RCC 7860 (cell line): ENCODE measurements around the gene RAB11FIP2.
"Not testable (repeated sequence)": the region's sequence is repeated elsewhere in the genome, so short reads cannot be mapped to it uniquely, and the experiment has no call there.

Experiments
- DNase-seq: peaks from one replicate; pipeline ENCODE4 v3.0.0-alpha.2; 2015; ENCODE audit warnings: low spot score
- FAIRE-seq: peaks from 2 replicates; lab custom pipeline; 2012; peaks lifted over from hg19 to GRCh38; lab: Jason Lieb, UNC

The RAB11FIP2 gene

GRCh38 chr10:118046395-118047156 is at the start of gene RAB11FIP2:
Gene RAB11FIP2, minus strand, starts transcription at chr10:118046941. Its CDS starts 778 bp downstream, at chr10:118046163.
- FAIRE-seq = no peak
- peak; percentile 80 for DNase-seq

GRCh38 chr10:118096022-118096421 is 49.3 kb upstream of the RAB11FIP2 start:
- FAIRE-seq = no peak
- DNase-seq = no peak

- DNase-seq = no peak
- FAIRE-seq = no peak
Observed at GRCh38 chr10:118092209-118092608, 45.5 kb upstream of the RAB11FIP2 start.

- FAIRE-seq = no peak
- no peak for DNase-seq
Observed at GRCh38 chr10:118080817-118081216, 34.1 kb upstream of the RAB11FIP2 start.

- no peak for DNase-seq
Observed at GRCh38 chr10:118076705-118077104, 30.0 kb upstream of the RAB11FIP2 start.

GRCh38 chr10:118072840-118073239 is 26.1 kb upstream of the RAB11FIP2 start:
- DNase-seq (no peak), FAIRE-seq (no peak)

More at GRCh38 chr10:118076705-118077104, 30.0 kb upstream of the RAB11FIP2 start:
- no peak for FAIRE-seq

- not testable (repeated sequence) for FAIRE-seq, DNase-seq
Observed at GRCh38 chr10:118067389-118067788, 20.6 kb upstream of the RAB11FIP2 start.

GRCh38 chr10:118062798-118063238 is 16.1 kb upstream of the RAB11FIP2 start:
- DNase-seq (no peak), FAIRE-seq (no peak)

GRCh38 chr10:118058371-118058770 is 11.6 kb upstream of the RAB11FIP2 start:
- no peak for FAIRE-seq

GRCh38 chr10:118057361-118057760 is 10.6 kb upstream of the RAB11FIP2 start:
- no peak for FAIRE-seq
- DNase-seq = no peak

More at GRCh38 chr10:118058371-118058770, 11.6 kb upstream of the RAB11FIP2 start:
- DNase-seq = no peak

GRCh38 chr10:118054383-118054782 is 7.6 kb upstream of the RAB11FIP2 start:
- no peak for FAIRE-seq
- no peak for DNase-seq

- FAIRE-seq (no peak), DNase-seq (no peak)
Observed at GRCh38 chr10:118052816-118053215, 6.1 kb upstream of the RAB11FIP2 start.

- FAIRE-seq = no peak
- no peak for DNase-seq
Observed at GRCh38 chr10:118047880-118048279, 1.1 kb upstream of the RAB11FIP2 start.

- DNase-seq = no peak
- FAIRE-seq = no peak
Observed at GRCh38 chr10:118047157-118047719, 497 bp upstream of the RAB11FIP2 start.

- FAIRE-seq = peak; percentile 22
- peak; percentile 37 for DNase-seq
Observed at GRCh38 chr10:118045837-118046394, 825 bp downstream of the RAB11FIP2 start.

- peak; percentile 8 for FAIRE-seq
- DNase-seq = no peak
Observed at GRCh38 chr10:118045158-118045836, 1.4 kb downstream of the RAB11FIP2 start.

- FAIRE-seq (no peak), DNase-seq (no peak)
Observed at GRCh38 chr10:118042827-118043242, 3.9 kb downstream of the RAB11FIP2 start.

- FAIRE-seq = no peak
- DNase-seq = no peak
Observed at GRCh38 chr10:118042336-118042735, 4.4 kb downstream of the RAB11FIP2 start.

GRCh38 chr10:118041316-118041715 is 5.4 kb downstream of the RAB11FIP2 start:
- FAIRE-seq (peak; percentile 89), DNase-seq (peak; percentile 49)

GRCh38 chr10:118036281-118036875 is 10.4 kb downstream of the RAB11FIP2 start:
- no peak for DNase-seq
- FAIRE-seq = no peak
